Trophoblast cell (in vitro differentiated cells and primary cell): ENCODE results near the gene RNF157.

Source experiments
- DNase-seq, 2 donors: peaks; one replicate each; pipeline ENCODE4 v3.0.0-alpha.2; 2016
- H2AFZ ChIP-seq: 2 replicates; pipeline ENCODE4 v1.6.1; 2013; ENCODE audit warnings: low read length, moderate library complexity, mild to moderate bottlenecking; ENCODE audit not compliant: insufficient read depth, poor library complexity
- H2AK5ac ChIP-seq: 2 replicates; pipeline ENCODE4 v1.6.1; 2013; ENCODE audit warnings: mild to moderate bottlenecking, low read length
- H2BK120ac ChIP-seq: 2 replicates; pipeline ENCODE4 v1.6.1; 2013; ENCODE audit warnings: low read length, mild to moderate bottlenecking, moderate library complexity; ENCODE audit not compliant: insufficient read depth, poor library complexity
- H2BK12ac ChIP-seq: 2 replicates; pipeline ENCODE4 v1.6.1; 2013; ENCODE audit warnings: mild to moderate bottlenecking, low read length, moderate library complexity
- H2BK5ac ChIP-seq: 2 replicates; pipeline ENCODE4 v1.6.1; 2013; ENCODE audit warnings: low read length, low read depth, moderate library complexity, mild to moderate bottlenecking; ENCODE audit not compliant: poor library complexity
- H3K14ac ChIP-seq: 2 replicates; pipeline ENCODE4 v1.6.1; 2013; ENCODE audit warnings: mild to moderate bottlenecking, low read length
- H3K18ac ChIP-seq: 2 replicates; pipeline ENCODE4 v1.6.1; 2013; ENCODE audit warnings: mild to moderate bottlenecking, low read length
- H3K23ac ChIP-seq: 2 replicates; pipeline ENCODE4 v1.6.1; 2013; ENCODE audit warnings: low read length
- H3K27ac ChIP-seq: 2 replicates; pipeline ENCODE4 v1.5.1; 2013; ENCODE audit warnings: low read depth, mild to moderate bottlenecking, inconsistent platforms, low read length, moderate library complexity
- H3K27me3 ChIP-seq: 2 replicates; pipeline ENCODE4 v1.6.1; 2013; ENCODE audit warnings: inconsistent platforms, mild to moderate bottlenecking, low read length, moderate library complexity; ENCODE audit not compliant: insufficient read depth
- H3K36me3 ChIP-seq, 2 experiments: 1 replicate in 1 of 2; 2 replicates in 1 of 2; pipeline ENCODE4 v1.6.1; 2013; ENCODE audit warnings: low read length in 2 of 2, mild to moderate bottlenecking in 2 of 2, moderate library complexity in 1 of 2; ENCODE audit not compliant: insufficient read depth in 2 of 2, control insufficient read depth in 1 of 2
- H3K4ac ChIP-seq: 2 replicates; pipeline ENCODE4 v1.6.1; 2013; ENCODE audit warnings: low read depth, mild to moderate bottlenecking, low read length, moderate library complexity
- H3K4me1 ChIP-seq, 2 experiments: 1 replicate in 1 of 2; 2 replicates in 1 of 2; pipeline ENCODE4 v1.6.1; 2013; ENCODE audit warnings: low read length in 2 of 2, mild to moderate bottlenecking in 2 of 2, moderate library complexity in 1 of 2; ENCODE audit not compliant: insufficient read depth in 2 of 2, control insufficient read depth in 1 of 2
- H3K4me2 ChIP-seq: 2 replicates; pipeline ENCODE4 v1.6.1; 2013; ENCODE audit warnings: inconsistent platforms, mild to moderate bottlenecking, low read length, moderate library complexity
- H3K4me3 ChIP-seq: 2 replicates; pipeline ENCODE4 v1.5.1; 2013; ENCODE audit warnings: mild to moderate bottlenecking, low read depth, low read length, inconsistent platforms
- H3K79me1 ChIP-seq: one replicate; pipeline ENCODE4 v1.6.1; 2013; ENCODE audit warnings: low read length
- H3K79me2 ChIP-seq: 2 replicates; pipeline ENCODE4 v1.6.1; 2013; ENCODE audit warnings: low read length, mild to moderate bottlenecking; ENCODE audit not compliant: control insufficient read depth, insufficient read depth, poor library complexity
- H3K9ac ChIP-seq: 2 replicates; pipeline ENCODE4 v1.6.1; 2013; ENCODE audit warnings: mild to moderate bottlenecking, low read length
- H3K9me3 ChIP-seq: 2 replicates; pipeline ENCODE4 v1.6.1; 2013; ENCODE audit warnings: low read depth, mild to moderate bottlenecking, control low read depth, inconsistent platforms, low read length; ENCODE audit not compliant: insufficient read depth
- H4K12ac ChIP-seq: 2 replicates; pipeline ENCODE4 v1.6.1; 2013; ENCODE audit warnings: low read depth, mild to moderate bottlenecking, low read length, moderate library complexity
- H4K8ac ChIP-seq: 2 replicates; pipeline ENCODE4 v1.6.1; 2013; ENCODE audit warnings: low read depth, mild to moderate bottlenecking, low read length, moderate library complexity
- H4K91ac ChIP-seq: one replicate; pipeline ENCODE4 v1.6.1; 2013; ENCODE audit warnings: low read depth, mild to moderate bottlenecking, low read length, moderate library complexity
- WGBS: extraction: QIAGEN DNeasy Blood & Tissue Kit; methylation state at CpG from one replicate; pipeline ENCODE4 v1.1.7; 2013; ENCODE audit warnings: missing lambda C conversion rate; ENCODE audit not compliant: insufficient read length, insufficient coverage; ENCODE audit errors: extremely low coverage; 5-methylcytosine and 5-hydroxymethylcytosine counted together

RNF157 gene

GRCh38 chr17:76276461-76277299, 36.4 kb upstream of the RNF157 start:
- Histone ChIP-seq H3K4me2 (no peak overlapping the region), H3K9ac (no peak overlapping the region), H3K23ac (no peak overlapping the region), H3K36me3 (no peaks in the 10 kb centered on the region), H4K91ac (peak overlapping the region; percentile 81), H2BK12ac (peak overlapping the region; percentile 4), H2BK5ac (peak overlapping the region; percentile 76), H3K14ac (peak overlapping the region; percentile 58), H3K27me3 (no peaks in the 10 kb centered on the region), H2BK120ac (peak overlapping the region; percentile 79), H3K9me3 (no peaks in the 10 kb centered on the region), H3K4me3 (no peak overlapping the region), H3K79me2 (no peaks in the 10 kb centered on the region), H2AFZ (no peak overlapping the region), H3K27ac (peak overlapping the region; percentile 81), H4K8ac (peak overlapping the region; percentile 27), H3K79me1 (peaks cover 19% of the 10 kb centered on the region), H3K4ac (peak overlapping the region; percentile 7), H3K4me1 (peaks cover 23 to 36% of the 10 kb centered on the region in 2 experiments), H4K12ac (peak overlapping the region; percentile 2), H2AK5ac (peak overlapping the region; percentile 8), H3K18ac (peak overlapping the region; percentile 67)
- peak; percentile 97 to 99 for DNase-seq
- no CpG with 5 or more reads among the region's 19 CpGs for WGBS

GRCh38 chr17:76276069-76276431, 35.8 kb upstream of the RNF157 start:
- H3K36me3 ChIP-seq = peaks cover 0 to 3% of the 10 kb centered on the region in 2 experiments
- no peaks in the 10 kb centered on the region for H3K27me3 ChIP-seq
- peak overlapping the region; percentile 4 for H2BK12ac ChIP-seq
- peak overlapping the region; percentile 16 for H3K4ac ChIP-seq
- H2AK5ac ChIP-seq = peak overlapping the region; percentile 85
- no peak for DNase-seq
- H3K4me3 ChIP-seq = no peak overlapping the region
- H4K91ac ChIP-seq = peak overlapping the region; percentile 81
- peak overlapping the region; percentile 81 for H3K27ac ChIP-seq
- no peaks in the 10 kb centered on the region for H3K79me2 ChIP-seq
- H3K4me1 ChIP-seq = peaks cover 23 to 37% of the 10 kb centered on the region in 2 experiments
- H2BK120ac ChIP-seq = peak overlapping the region; percentile 79
- H4K8ac ChIP-seq = peak overlapping the region; percentile 32
- no peak overlapping the region for H3K23ac ChIP-seq
- H3K9ac ChIP-seq = no peak overlapping the region
- no peak overlapping the region for H3K4me2 ChIP-seq
- H3K79me1 ChIP-seq = peaks cover 19% of the 10 kb centered on the region
- no peak overlapping the region for H4K12ac ChIP-seq
- no peaks in the 10 kb centered on the region for H3K9me3 ChIP-seq
- H2BK5ac ChIP-seq = peak overlapping the region; percentile 76
- H3K18ac ChIP-seq = peak overlapping the region; percentile 50
- no CpG with 5 or more reads among the region's 11 CpGs for whole genome bisulfite sequencing
- no peak overlapping the region for H2AFZ ChIP-seq
- H3K14ac ChIP-seq = peak overlapping the region; percentile 16

- Histone ChIP-seq H3K18ac (peak overlapping the region; percentile 50), H2BK120ac (peak overlapping the region; percentile 79), H3K27ac (no peak overlapping the region), H3K4me3 (no peak overlapping the region), H2AK5ac (peak overlapping the region; percentile 85), H3K4me2 (no peak overlapping the region), H3K4me1 (peaks cover 23 to 40% of the 10 kb centered on the region in 2 experiments), H3K36me3 (peaks cover 4 to 7% of the 10 kb centered on the region in 2 experiments), H4K8ac (peak overlapping the region; percentile 32), H3K9ac (no peak overlapping the region), H2BK12ac (peak overlapping the region; percentile 4), H3K4ac (peak overlapping the region; percentile 16), H3K23ac (no peak overlapping the region), H4K12ac (no peak overlapping the region), H2BK5ac (peak overlapping the region; percentile 25), H3K9me3 (no peaks in the 10 kb centered on the region), H3K14ac (peak overlapping the region; percentile 69), H3K79me2 (no peaks in the 10 kb centered on the region), H3K27me3 (no peaks in the 10 kb centered on the region), H4K91ac (peak overlapping the region; percentile 81), H2AFZ (no peak overlapping the region), H3K79me1 (peaks cover 19% of the 10 kb centered on the region)
- no peak for DNase-seq
- WGBS = no CpG with 5 or more reads among the region's 22 CpGs
Observed at GRCh38 chr17:76275382-76276068, 35.2 kb upstream of the RNF157 start.

GRCh38 chr17:76274112-76274956, 34.0 kb upstream of the RNF157 start:
- peak overlapping the region; percentile 17 for H2AK5ac ChIP-seq
- H3K18ac ChIP-seq = no peak overlapping the region
- H3K4me3 ChIP-seq = no peak overlapping the region
- no peak overlapping the region for H4K91ac ChIP-seq
- H3K79me1 ChIP-seq = peaks cover 19% of the 10 kb centered on the region
- H2BK120ac ChIP-seq = no peak overlapping the region
- H3K9me3 ChIP-seq = no peaks in the 10 kb centered on the region
- no peak overlapping the region for H2AFZ ChIP-seq
- no peak overlapping the region for H3K14ac ChIP-seq
- no peak overlapping the region for H3K23ac ChIP-seq
- no peak overlapping the region for H3K27ac ChIP-seq
- no peak overlapping the region for H3K9ac ChIP-seq
- H2BK12ac ChIP-seq = no peak overlapping the region
- no peak overlapping the region for H3K4me2 ChIP-seq
- no peak overlapping the region for H4K12ac ChIP-seq
- no peak overlapping the region for H2BK5ac ChIP-seq
- H3K79me2 ChIP-seq = no peaks in the 10 kb centered on the region
- H4K8ac ChIP-seq = no peak overlapping the region
- no peak overlapping the region for H3K4ac ChIP-seq
- H3K27me3 ChIP-seq = no peaks in the 10 kb centered on the region
- H3K4me1 ChIP-seq = peaks cover 23 to 44% of the 10 kb centered on the region in 2 experiments
- no CpG with 5 or more reads among the region's 21 CpGs for WGBS
- DNase-seq = peak in 1 of 2 donors; percentile 34
- peaks cover 12 to 14% of the 10 kb centered on the region in 2 experiments for H3K36me3 ChIP-seq
